Neuron (in vitro differentiated cells): ENCODE results near the gene GLI2.
A peak's percentile ranks its signal among the peaks of the same experiment; 100 is the strongest.

Experiments used
- H2AFZ ChIP-seq: one replicate; pipeline ENCODE4 v1.6.1; 2013; ENCODE audit warnings: low read depth, mild to moderate bottlenecking, inconsistent platforms, low read length, moderate library complexity
- H3K27me3 ChIP-seq: one replicate; pipeline ENCODE4 v1.6.1; 2013; ENCODE audit warnings: low read length; ENCODE audit not compliant: insufficient read depth
- H3K36me3 ChIP-seq: one replicate; pipeline ENCODE4 v1.6.1; 2013; ENCODE audit warnings: low read length; ENCODE audit not compliant: insufficient read depth
- H3K4me1 ChIP-seq: one replicate; pipeline ENCODE4 v1.6.1; 2013; ENCODE audit warnings: low read length; ENCODE audit not compliant: insufficient read depth
- H3K4me3 ChIP-seq: 2 replicates; pipeline ENCODE4 v1.5.1; 2013; ENCODE audit warnings: mild to moderate bottlenecking, low read length, moderate library complexity
- H3K9me3 ChIP-seq: one replicate; pipeline ENCODE4 v1.6.1; 2013; ENCODE audit warnings: low read length

The GLI2 gene

DNA sequence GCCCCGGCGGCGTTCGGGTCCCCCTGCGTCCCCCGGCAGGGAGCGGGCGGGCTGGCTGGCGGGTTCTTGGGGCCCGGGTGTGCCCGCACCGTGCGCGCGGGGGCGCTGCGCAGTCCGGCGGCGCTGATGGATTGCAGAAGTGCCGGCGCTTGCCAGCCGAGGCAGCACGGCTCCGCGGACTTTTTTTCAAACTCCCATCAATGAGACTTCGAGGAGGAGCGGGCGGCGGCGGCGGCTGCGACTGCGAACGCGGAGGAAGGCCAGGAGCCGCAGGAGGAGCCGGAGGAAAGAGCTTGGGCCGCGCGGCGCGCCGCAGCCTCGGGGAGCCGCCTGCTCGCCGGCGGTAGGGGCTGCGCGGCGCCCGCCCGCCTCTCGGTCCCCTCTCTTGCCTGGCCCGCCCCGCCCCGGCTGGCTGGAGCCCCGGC is at the start of gene GLI2:
Gene GLI2 (plus strand): TSS at position 123 of the 425 bp plus-strand sequence. CDS start 61,453 bp downstream, outside the sequence.
- Histone ChIP-seq H3K36me3 (peaks cover 15% of the 10 kb centered on the region), H2AFZ (peak within 1 kb of the TSS; percentile 14), H3K4me1 (peaks cover 39% of the 10 kb centered on the region), H3K27me3 (no peaks in the 10 kb centered on the region), H3K9me3 (no peaks in the 10 kb centered on the region), H3K4me3 (peak within 1 kb of the TSS; percentile 96)

DNA sequence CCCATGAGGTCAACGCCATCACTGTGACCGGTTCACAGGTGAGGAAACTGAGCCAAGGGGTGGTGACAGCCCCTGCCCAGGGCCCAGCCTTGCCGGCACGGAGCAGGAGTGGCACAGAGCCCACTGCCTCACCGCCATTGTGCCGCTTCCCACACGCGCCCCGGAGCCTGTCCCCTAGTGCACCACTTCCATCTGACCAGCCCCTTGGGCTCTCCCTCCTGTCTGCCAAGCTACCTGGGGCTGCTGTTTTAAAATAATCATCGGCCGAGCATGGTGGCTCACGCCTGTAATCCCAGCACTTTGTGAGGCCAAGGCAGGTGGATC is 49.7 kb upstream of the GLI2 start:
- no peaks in the 10 kb centered on the region for H3K4me1 ChIP-seq
- no peak overlapping the region for H3K4me3 ChIP-seq
- H2AFZ ChIP-seq: no peak overlapping the region
- no peaks in the 10 kb centered on the region for H3K9me3 ChIP-seq
- no peaks in the 10 kb centered on the region for H3K27me3 ChIP-seq
- no peaks in the 10 kb centered on the region for H3K36me3 ChIP-seq

DNA sequence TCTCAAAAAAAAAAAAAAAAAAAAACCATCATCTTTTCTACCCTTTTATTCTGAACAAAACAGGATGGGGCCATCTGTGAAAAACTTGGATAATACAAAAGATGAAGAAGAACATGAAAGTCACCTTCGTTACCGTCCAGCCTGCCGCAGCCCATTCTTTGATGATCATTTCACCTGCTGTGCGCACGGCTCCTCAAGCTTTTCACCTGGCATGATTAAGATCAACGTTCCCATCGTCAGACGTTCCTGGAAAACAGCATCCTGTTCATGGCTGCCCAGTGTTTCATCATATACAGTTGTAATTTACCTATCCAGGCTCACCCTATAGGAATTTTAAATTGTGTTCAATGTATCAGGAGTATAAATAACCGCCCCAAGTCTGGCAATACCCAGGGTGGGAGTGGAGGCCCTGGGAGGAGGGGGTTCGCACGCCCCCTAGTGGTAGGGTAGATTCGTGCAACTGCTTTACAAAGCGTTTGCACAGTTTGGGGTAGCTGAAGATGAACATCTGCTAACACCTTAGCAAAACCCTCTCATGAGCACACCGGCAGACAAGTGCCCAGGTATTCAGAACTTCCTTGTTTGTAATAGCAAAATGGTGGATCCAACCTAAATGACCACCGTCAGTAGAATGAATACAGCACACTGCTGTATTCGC is 49.0 kb upstream of the GLI2 start:
- Histone ChIP-seq H3K4me1 (no peaks in the 10 kb centered on the region), H3K4me3 (no peak overlapping the region), H2AFZ (no peak overlapping the region), H3K27me3 (no peaks in the 10 kb centered on the region), H3K36me3 (no peaks in the 10 kb centered on the region), H3K9me3 (no peaks in the 10 kb centered on the region)

DNA sequence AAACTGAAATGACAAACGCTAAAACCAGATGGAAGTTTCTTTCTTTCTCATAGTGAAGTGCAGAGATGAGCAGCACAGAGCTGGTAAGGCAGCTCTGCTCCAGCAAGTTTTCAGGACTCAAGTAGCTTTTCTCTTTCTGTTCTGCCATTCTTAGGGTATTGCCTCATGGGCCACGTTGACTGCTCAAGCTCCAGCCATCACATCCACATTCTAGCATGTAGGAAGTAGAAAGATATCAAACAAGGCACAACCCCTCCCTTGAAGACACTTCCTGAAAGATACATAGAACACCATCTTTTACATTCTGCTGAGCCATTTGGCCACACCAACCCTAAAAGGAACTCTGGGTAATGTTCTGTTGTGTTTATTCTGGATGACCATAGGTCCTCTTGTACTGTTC is 48.5 kb upstream of the GLI2 start:
- Histone ChIP-seq H2AFZ (no peak overlapping the region), H3K4me3 (no peak overlapping the region), H3K27me3 (no peaks in the 10 kb centered on the region), H3K9me3 (no peaks in the 10 kb centered on the region), H3K36me3 (no peaks in the 10 kb centered on the region), H3K4me1 (no peaks in the 10 kb centered on the region)

DNA sequence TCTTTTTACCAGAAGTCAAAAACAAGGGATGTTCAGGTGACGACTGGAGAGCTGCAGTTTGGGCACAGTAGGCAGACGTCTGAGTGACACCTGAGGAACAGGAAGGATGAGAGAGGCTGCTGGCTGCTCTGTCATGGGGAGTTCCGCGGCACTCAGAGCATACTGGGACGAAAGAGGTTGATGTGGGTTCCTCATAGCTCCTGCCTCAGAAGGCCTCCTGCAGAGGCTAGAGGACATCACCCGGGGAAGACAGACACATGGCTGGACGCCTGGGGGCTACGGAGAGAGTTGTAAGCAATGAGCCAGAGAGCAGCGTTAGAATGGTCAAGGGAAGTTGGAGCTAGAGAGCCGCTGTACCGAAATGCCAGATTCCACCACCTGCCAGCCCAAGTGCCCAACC is 45.1 kb upstream of the GLI2 start:
- no peak overlapping the region for H3K4me3 ChIP-seq

DNA sequence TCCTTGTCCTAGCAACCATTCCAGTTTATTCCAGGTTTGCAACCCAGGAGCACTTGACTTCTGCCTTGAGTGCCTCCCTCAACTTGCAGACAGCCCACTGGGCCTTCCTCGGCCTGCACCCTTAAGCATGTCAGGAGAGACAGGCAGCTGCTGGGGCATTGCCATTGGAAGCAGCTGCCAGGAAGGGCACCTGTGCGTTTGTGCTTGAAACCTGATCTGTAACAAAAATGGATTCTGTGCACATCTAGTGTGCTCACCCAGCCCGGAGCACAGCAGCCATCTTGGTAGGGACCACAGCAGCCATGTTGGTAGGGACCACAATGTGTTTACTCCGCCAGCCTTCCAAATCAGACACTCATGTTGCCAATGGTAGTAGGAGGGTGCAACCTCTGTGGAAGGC is 44.3 kb upstream of the GLI2 start:
- Histone ChIP-seq H3K9me3 (no peaks in the 10 kb centered on the region), H3K4me3 (no peak overlapping the region), H2AFZ (no peak overlapping the region), H3K36me3 (no peaks in the 10 kb centered on the region), H3K4me1 (no peaks in the 10 kb centered on the region), H3K27me3 (peaks cover 5% of the 10 kb centered on the region)

More for the DNA sequence above, 45.1 kb upstream of the GLI2 start:
- Histone ChIP-seq H3K36me3 (no peaks in the 10 kb centered on the region), H3K27me3 (peaks cover 5% of the 10 kb centered on the region), H2AFZ (no peak overlapping the region), H3K4me1 (no peaks in the 10 kb centered on the region), H3K9me3 (no peaks in the 10 kb centered on the region)

DNA sequence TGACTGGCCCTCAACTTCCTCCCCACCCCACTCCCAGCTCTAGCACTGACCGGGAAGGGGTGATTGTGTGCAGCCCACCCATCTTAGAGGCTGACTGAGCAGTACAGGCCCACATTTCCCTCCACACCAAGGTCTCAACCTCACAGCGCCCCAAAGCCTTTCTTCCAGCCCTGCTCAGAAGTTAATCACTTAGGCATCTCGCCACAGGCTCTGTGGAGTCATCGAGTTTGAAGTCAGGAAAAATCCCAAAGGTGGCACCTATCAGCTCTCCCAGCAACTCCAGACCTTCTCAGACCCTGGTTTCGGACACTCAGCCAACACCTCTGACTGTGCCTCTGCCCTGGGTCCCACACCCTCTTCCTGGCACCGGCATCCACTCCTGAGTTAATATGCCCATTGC is 43.0 kb upstream of the GLI2 start:
- Histone ChIP-seq H3K9me3 (no peaks in the 10 kb centered on the region), H3K27me3 (peaks cover 5% of the 10 kb centered on the region), H3K4me1 (no peaks in the 10 kb centered on the region), H3K36me3 (no peaks in the 10 kb centered on the region), H3K4me3 (no peak overlapping the region), H2AFZ (no peak overlapping the region)

DNA sequence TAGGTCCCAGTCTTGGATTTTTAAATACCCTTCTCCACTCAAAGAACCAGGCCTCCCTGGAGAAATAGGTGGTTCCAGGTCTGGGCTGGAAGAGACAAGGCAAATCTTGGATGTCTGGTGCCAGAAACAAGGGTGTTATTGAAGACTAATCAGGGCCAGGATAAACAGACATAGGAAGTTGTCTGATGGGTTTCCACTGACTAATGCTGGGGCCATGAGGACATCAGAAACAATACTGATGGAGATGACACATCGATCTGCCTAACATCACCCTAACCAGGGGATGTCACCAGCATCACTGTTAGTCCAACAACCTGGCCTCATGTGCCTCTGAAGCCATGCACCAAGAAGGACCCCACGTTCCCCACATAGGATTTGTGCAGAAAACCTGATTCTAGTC is 42.5 kb upstream of the GLI2 start:
- Histone ChIP-seq H3K36me3 (no peaks in the 10 kb centered on the region), H2AFZ (no peak overlapping the region), H3K4me3 (no peak overlapping the region), H3K27me3 (peaks cover 5% of the 10 kb centered on the region), H3K4me1 (no peaks in the 10 kb centered on the region), H3K9me3 (no peaks in the 10 kb centered on the region)

DNA sequence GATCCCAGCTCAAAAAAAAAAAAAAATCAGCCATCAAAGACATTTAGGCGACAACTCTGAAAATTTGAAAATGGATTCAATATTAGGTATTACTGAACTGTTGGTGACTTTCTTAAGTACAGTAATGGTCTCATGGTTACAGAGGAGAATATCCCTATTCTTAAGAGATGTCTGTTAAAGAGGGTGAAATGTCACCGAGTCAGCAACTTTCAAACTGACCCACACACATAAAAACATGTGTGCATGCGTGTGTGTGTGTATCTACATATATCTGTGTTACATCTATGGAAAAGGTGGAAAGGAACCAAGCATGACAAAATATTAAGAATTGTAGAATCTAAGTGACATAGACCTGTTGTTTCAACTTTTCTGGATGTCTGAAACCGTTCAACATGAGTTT is 41.6 kb upstream of the GLI2 start:
- Histone ChIP-seq H2AFZ (no peak overlapping the region), H3K4me3 (no peak overlapping the region), H3K4me1 (no peaks in the 10 kb centered on the region), H3K27me3 (peaks cover 5% of the 10 kb centered on the region), H3K36me3 (no peaks in the 10 kb centered on the region), H3K9me3 (no peaks in the 10 kb centered on the region)

DNA sequence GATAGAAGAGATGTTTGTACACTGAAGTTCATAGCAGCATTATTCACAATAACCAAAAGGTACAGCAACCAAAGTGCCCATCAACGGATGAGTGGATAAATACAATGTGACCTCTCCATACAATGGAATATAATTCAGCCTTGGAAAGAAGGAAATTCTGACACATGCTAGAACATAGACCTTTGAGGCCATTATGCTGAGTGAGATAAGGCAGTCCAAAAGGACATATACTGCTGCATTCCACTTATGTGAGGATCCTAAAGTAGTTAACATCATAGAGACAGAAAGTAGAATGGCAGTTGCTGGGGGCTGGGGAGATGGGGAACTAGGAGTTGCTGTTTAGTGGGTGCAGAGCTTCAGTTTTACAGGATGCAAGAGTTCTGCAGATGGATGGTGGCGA is 38.2 kb upstream of the GLI2 start:
- Histone ChIP-seq H2AFZ (no peak overlapping the region), H3K4me1 (no peaks in the 10 kb centered on the region), H3K36me3 (no peaks in the 10 kb centered on the region), H3K4me3 (no peak overlapping the region), H3K27me3 (peaks cover 5% of the 10 kb centered on the region), H3K9me3 (peaks cover 2% of the 10 kb centered on the region)

DNA sequence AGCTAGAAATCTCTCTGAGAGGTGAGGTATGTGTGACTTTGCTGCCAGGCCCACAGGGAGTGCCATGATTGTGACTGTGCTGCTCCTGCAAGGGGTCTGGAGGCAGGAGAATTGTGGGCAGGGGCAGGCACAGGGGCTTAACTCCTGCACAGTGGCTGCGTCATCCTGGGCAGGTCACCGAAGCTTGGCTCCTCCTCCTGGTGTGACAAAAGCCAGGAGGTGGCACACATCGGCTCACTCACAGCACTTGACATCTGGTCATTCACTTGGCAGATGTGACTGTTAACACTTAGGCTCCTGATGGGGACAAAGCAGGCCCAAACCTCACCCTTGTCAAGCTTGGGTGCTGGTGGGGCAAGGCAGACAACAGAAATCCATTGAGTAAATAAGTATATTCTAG is 36.4 kb upstream of the GLI2 start:
- no peaks in the 10 kb centered on the region for H3K4me1 ChIP-seq
- no peak overlapping the region for H2AFZ ChIP-seq
- no peaks in the 10 kb centered on the region for H3K36me3 ChIP-seq
- peaks cover 2% of the 10 kb centered on the region for H3K9me3 ChIP-seq
- no peak overlapping the region for H3K4me3 ChIP-seq
- peaks cover 4% of the 10 kb centered on the region for H3K27me3 ChIP-seq

DNA sequence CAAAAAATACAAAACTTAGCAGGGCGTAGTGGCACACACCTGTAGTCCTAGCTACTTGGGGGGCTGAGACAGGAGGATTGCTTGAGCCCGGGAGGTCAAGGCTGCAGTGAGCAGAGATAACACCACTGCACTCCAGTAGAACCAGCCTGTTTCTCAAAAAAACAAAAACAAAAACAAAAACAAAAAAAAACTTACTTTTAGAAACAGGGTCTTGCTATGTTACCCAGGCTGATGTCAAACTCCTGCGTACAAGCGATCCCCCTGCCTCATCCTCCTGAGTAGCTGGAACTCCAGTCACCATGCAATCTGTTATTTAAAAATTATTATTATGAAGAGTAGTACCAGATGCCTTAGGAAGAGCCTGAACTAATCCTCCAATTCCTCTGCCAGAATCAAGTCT is 35.0 kb upstream of the GLI2 start:
- Histone ChIP-seq H3K36me3 (no peaks in the 10 kb centered on the region), H3K4me3 (no peak overlapping the region), H3K9me3 (peaks cover 2% of the 10 kb centered on the region), H2AFZ (no peak overlapping the region), H3K4me1 (no peaks in the 10 kb centered on the region), H3K27me3 (no peaks in the 10 kb centered on the region)

DNA sequence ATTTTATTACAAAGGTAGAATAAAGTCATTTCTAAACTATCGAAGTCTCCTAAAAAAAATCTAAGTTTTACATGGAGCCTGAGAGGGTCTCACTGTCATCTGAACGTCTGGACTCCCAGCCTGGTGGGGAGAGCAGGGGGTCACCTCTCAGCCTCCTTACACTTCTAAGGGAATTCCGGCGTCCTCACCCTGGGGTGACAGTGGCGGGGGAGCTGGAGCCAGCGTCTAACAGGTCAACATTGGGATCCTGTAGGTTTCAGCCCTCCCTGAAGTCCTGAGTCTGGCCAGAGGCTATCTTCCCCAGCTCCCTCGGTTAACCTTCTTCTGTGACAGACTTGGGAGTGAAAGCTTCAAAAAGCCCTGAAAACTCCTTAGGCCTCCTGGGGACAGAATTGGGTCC is 34.6 kb upstream of the GLI2 start:
- no peak overlapping the region for H3K4me3 ChIP-seq
- H3K4me1 ChIP-seq: no peaks in the 10 kb centered on the region
- H3K9me3 ChIP-seq: peaks cover 2% of the 10 kb centered on the region
- no peaks in the 10 kb centered on the region for H3K36me3 ChIP-seq
- H2AFZ ChIP-seq: no peak overlapping the region
- H3K27me3 ChIP-seq: no peaks in the 10 kb centered on the region

DNA sequence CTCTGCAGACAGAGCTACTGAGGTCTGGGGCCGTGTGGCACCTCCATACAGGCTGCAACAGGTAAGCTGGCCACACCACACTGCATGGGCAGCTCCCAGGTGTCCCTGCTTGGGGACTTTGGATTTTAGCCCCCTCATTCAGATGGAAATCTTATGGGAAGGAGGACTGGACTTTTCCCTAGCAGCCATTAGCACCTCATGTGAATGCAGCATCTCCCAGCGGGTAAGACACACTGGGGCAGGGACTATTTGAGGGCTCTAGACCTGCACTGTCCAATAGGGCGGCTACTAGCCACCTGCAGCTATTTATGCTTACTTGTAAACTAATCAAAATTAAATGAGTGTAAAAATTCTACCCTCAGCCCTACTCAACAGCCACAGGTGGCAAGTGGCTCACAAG is 34.2 kb upstream of the GLI2 start:
- H3K36me3 ChIP-seq: no peaks in the 10 kb centered on the region
- peaks cover 2% of the 10 kb centered on the region for H3K9me3 ChIP-seq
- no peaks in the 10 kb centered on the region for H3K4me1 ChIP-seq
- no peaks in the 10 kb centered on the region for H3K27me3 ChIP-seq
- H3K4me3 ChIP-seq: no peak overlapping the region
- no peak overlapping the region for H2AFZ ChIP-seq
